Glutamatergic neuron (in vitro differentiated cells): ENCODE data around the gene TEDC2. TPM values are rescaled to one million over a fixed set of nuclear protein-coding genes. Genes with fewer than 3 reads are reported as not detected.
A peak's percentile ranks its signal among the peaks of the same experiment; 100 is the strongest.

ENCODE experiments used
- DNase-seq: peaks from one replicate; pipeline ENCODE4 v3.0.0; 2022
- H3K27ac Mint-ChIP-seq: one replicate; pipeline ENCODE4 v1.8.0; 2020; ENCODE audit warnings: mild to moderate bottlenecking, mixed read lengths, inconsistent platforms; ENCODE audit not compliant: unreplicated experiment
- H3K27me3 Mint-ChIP-seq: one replicate; pipeline ENCODE4 v1.8.0; 2020; ENCODE audit warnings: mild to moderate bottlenecking, moderate library complexity, mixed read lengths, inconsistent platforms; ENCODE audit not compliant: unreplicated experiment
- H3K36me3 Mint-ChIP-seq: one replicate; pipeline ENCODE4 v1.8.0; 2020; ENCODE audit warnings: mild to moderate bottlenecking, mixed read lengths, inconsistent platforms; ENCODE audit not compliant: unreplicated experiment
- H3K4me1 Mint-ChIP-seq: one replicate; pipeline ENCODE4 v1.8.0; 2020; ENCODE audit warnings: mild to moderate bottlenecking, low read depth, mixed read lengths, inconsistent platforms; ENCODE audit not compliant: unreplicated experiment
- H3K4me3 Mint-ChIP-seq: one replicate; pipeline ENCODE4 v1.8.0; 2020; ENCODE audit warnings: mild to moderate bottlenecking, mixed read lengths, inconsistent platforms; ENCODE audit not compliant: unreplicated experiment
- H3K9me3 Mint-ChIP-seq: one replicate; pipeline ENCODE4 v1.8.0; 2020; ENCODE audit warnings: mild to moderate bottlenecking, moderate library complexity, mixed read lengths, inconsistent platforms; ENCODE audit not compliant: unreplicated experiment
- CTCF ChIP-seq: fragments of 200-600 bp; sonication (generic); IDR thresholded peaks from one replicate; pipeline ENCODE4 v1.5.0; 2021; ENCODE audit not compliant: partially characterized antibody, unreplicated experiment
- total RNA-seq: library from RNA; stranded (reverse); fragmentation: NEBNext Ultra II Directional; extraction: Animal tissue kit (Norgen Biotek cat#: 25700); gene quantifications from one replicate; pipeline ENCODE4 v1.2.1, GENCODE V29; 2021; ENCODE audit not compliant: unreplicated experiment

TEDC2 gene
- total RNA-seq, 1 donor from 2014 or later, result 21.1 TPM

- peaks cover 15% of the 10 kb centered on the region for H3K27me3 Mint-ChIP-seq
- peaks cover 19% of the 10 kb centered on the region for H3K4me1 Mint-ChIP-seq
- H3K36me3 Mint-ChIP-seq, result no peaks in the 10 kb centered on the region
- DNase-seq, result peak; percentile 63
- no peak overlapping the region for H3K27ac Mint-ChIP-seq
- TF ChIP-seq CTCF, result peak; percentile 3
- H3K4me3 Mint-ChIP-seq, result peak overlapping the region; percentile 71
- peaks cover 12% of the 10 kb centered on the region for H3K9me3 Mint-ChIP-seq
Observed at GRCh38 chr16:2473999-2474876, 14.3 kb downstream of the TEDC2 start.

DNA sequence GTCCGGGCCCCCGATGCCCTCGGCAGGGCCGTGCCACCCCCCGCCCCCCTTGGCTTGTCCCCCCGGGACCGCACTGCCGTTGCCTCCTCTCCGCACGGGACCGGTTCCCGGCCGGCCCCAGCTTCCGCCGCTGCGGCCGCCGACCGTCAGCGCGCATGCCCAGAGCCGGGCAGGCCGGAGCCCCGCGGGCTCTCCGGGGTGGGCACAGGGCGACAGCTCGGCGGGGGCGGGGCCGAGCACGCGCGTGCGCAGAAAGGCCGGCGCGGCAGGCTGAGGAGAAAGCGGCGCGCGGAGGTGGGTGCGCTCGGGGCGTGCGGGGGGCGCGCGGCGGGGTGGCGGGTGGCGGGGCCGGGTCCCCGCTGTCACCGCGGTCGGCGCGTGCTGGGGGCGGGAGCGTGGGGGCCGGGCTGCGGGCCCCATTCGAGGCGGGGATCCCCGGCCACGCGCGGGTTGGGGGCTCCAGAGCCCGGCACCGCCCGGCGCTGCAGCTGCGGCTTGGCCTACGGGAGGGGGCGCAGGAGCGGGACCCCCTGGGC lies 15.0 kb downstream of the TEDC2 start, which contains the start of gene TBC1D24:
TBC1D24 (plus strand) TSS at position 251 of the 536 bp plus-strand sequence. CDS start 21,022 bp downstream, outside the sequence.
- H3K36me3 Mint-ChIP-seq, result no peaks in the 10 kb centered on the region
- peaks cover 12% of the 10 kb centered on the region for H3K27me3 Mint-ChIP-seq
- peak within 1 kb of the TSS; percentile 81 for H3K4me3 Mint-ChIP-seq
- H3K9me3 Mint-ChIP-seq, result peaks cover 12% of the 10 kb centered on the region
- TF ChIP-seq CTCF, result no peak
- DNase-seq, result peak; percentile 94
- H3K4me1 Mint-ChIP-seq, result peaks cover 14% of the 10 kb centered on the region
- H3K27ac Mint-ChIP-seq, result peak within 1 kb of the TSS; percentile 55

GRCh38 chr16:2475413-2476344 lies 15.8 kb downstream of the TEDC2 start:
- no peak for TF ChIP-seq CTCF
- H3K4me1 Mint-ChIP-seq, result peaks cover 10% of the 10 kb centered on the region
- DNase-seq, result peak; percentile 42
- peak overlapping the region; percentile 55 for H3K27ac Mint-ChIP-seq
- H3K27me3 Mint-ChIP-seq, result peaks cover 11% of the 10 kb centered on the region
- H3K4me3 Mint-ChIP-seq, result peak overlapping the region; percentile 81
- H3K36me3 Mint-ChIP-seq, result no peaks in the 10 kb centered on the region
- H3K9me3 Mint-ChIP-seq, result peaks cover 12% of the 10 kb centered on the region

DNA sequence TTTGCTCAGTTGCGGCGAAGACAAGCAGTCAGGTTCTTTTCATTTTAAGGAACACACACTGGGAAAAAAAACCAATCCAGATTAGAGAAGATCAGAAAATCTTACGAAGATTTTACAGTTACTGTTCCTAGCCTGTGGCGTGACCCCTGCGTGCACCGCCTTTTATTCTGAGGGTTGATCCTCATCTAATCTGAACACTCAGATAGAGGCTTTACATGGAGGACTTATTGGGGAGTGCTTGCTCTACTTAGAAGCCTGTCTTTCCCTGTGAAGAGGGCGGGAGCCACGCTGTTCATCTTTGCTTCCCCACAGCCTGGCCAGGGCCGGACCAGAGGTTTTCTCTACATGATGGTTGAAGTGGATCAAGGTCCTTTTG lies 16.4 kb downstream of the TEDC2 start:
- H3K4me1 Mint-ChIP-seq, result peaks cover 9% of the 10 kb centered on the region
- DNase-seq, result no peak
- peaks cover 11% of the 10 kb centered on the region for H3K27me3 Mint-ChIP-seq
- peaks cover 12% of the 10 kb centered on the region for H3K9me3 Mint-ChIP-seq
- H3K4me3 Mint-ChIP-seq, result peak overlapping the region; percentile 81
- no peak for TF ChIP-seq CTCF
- peak overlapping the region; percentile 55 for H3K27ac Mint-ChIP-seq
- no peaks in the 10 kb centered on the region for H3K36me3 Mint-ChIP-seq
